GM18526 (cell line): Measurements from ENCODE around the gene XAB2.

Experiments used
- POLR2A ChIP-seq: IDR thresholded peaks from 3 replicates; pipeline ENCODE4 v1.6.1; 2011; ENCODE audit not compliant: insufficient read length; ENCODE audit errors: extremely low read depth

The XAB2 gene

GRCh38 chr19:7623725-7624603 is 5.4 kb downstream of the XAB2 start:
- TF ChIP-seq POLR2A = no peak

GRCh38 chr19:7622933-7623685 is 6.2 kb downstream of the XAB2 start:
- TF ChIP-seq POLR2A = no peak

- no peak for TF ChIP-seq POLR2A
Measured at GRCh38 chr19:7620442-7621412, 8.6 kb downstream of the XAB2 start.

GRCh38 chr19:7619671-7620441 is 9.5 kb downstream of the XAB2 start:
- no peak for TF ChIP-seq POLR2A

GRCh38 chr19:7618771-7619510 is 10.4 kb downstream of the XAB2 start:
- no peak for TF ChIP-seq POLR2A

- no peak for TF ChIP-seq POLR2A
Measured at GRCh38 chr19:7618348-7618747, 11.0 kb downstream of the XAB2 start.

GRCh38 chr19:7617735-7618134 is 11.6 kb downstream of the XAB2 start:
- no peak for TF ChIP-seq POLR2A

GRCh38 chr19:7617172-7617571 is 12.2 kb downstream of the XAB2 start:
- TF ChIP-seq POLR2A = no peak

GRCh38 chr19:7614859-7615741 is 14.2 kb downstream of the XAB2 start:
- no peak for TF ChIP-seq POLR2A

GRCh38 chr19:7612282-7613274 is 16.8 kb downstream of the XAB2 start:
- no peak for TF ChIP-seq POLR2A

- no peak for TF ChIP-seq POLR2A
Measured at GRCh38 chr19:7611541-7612279, 17.6 kb downstream of the XAB2 start.
